ENCODE data around the gene RFX1. TPM values are rescaled to one million over a fixed set of nuclear protein-coding genes. Genes with fewer than 3 reads are reported as not detected.

The RFX1 gene
- total and polyA plus RNA-seq, 2 donors (not counting 1 experiment from before 2014, with no cell fraction given): 9.2 to 33.3 TPM

GRCh38 chr19:13917888-13918406, 88.2 kb downstream of the RFX1 start:
- ChIA-PET CTCF (interaction anchor here (0.7 kb wide), 1 partner anchor 8 kb away, joined by 3 read pairs; no protein-coding TSS in a partner anchor), POLR2A (no interaction called here)
- no peak overlapping the region for H2AFZ ChIP-seq (ENCODE audit: insufficient read depth, low read depth, low read length, poor library complexity, severe bottlenecking)
- H3K4me1 ChIP-seq (ENCODE audit: control insufficient read depth in 2 of 2, insufficient read depth in 2 of 2, low read length in 2 of 2): no peaks in the 10 kb centered on the region
- H3K9me3 ChIP-seq (ENCODE audit: control extremely low read depth in 1 of 3, control insufficient read depth in 2 of 3, insufficient read depth in 1 of 3, low read length in 2 of 3): peaks cover 0 to 17% (median 5%) of the 10 kb centered on the region in 3 donors
- no peaks in the 10 kb centered on the region for H3K79me2 ChIP-seq (ENCODE audit: control insufficient read depth, insufficient read depth, low read length)
- no peak overlapping the region for H3K4me3 Mint-ChIP-seq
- no peaks in the 10 kb centered on the region for H4K20me1 ChIP-seq (ENCODE audit: control insufficient read depth, insufficient read depth, low read length, poor library complexity, severe bottlenecking)
- H3K27me3 Mint-ChIP-seq: no peaks in the 10 kb centered on the region
- H3K4me3 ChIP-seq (ENCODE audit: control extremely low read depth in 1 of 5, extremely low read depth in 1 of 5, insufficient read depth in 1 of 5, low read depth in 2 of 5, low read length in 4 of 5): no peak overlapping the region
- intact Hi-C loops (cut with micrococcal nuclease): no loop called here
- TF ChIP-seq EZH2 (IDR thresholded peaks at IDR 0.05; ENCODE audit: borderline replicate concordance, insufficient read depth, low read depth, low read length, poor library complexity, severe bottlenecking): no peak
- TF ChIP-seq, protein P1, sequence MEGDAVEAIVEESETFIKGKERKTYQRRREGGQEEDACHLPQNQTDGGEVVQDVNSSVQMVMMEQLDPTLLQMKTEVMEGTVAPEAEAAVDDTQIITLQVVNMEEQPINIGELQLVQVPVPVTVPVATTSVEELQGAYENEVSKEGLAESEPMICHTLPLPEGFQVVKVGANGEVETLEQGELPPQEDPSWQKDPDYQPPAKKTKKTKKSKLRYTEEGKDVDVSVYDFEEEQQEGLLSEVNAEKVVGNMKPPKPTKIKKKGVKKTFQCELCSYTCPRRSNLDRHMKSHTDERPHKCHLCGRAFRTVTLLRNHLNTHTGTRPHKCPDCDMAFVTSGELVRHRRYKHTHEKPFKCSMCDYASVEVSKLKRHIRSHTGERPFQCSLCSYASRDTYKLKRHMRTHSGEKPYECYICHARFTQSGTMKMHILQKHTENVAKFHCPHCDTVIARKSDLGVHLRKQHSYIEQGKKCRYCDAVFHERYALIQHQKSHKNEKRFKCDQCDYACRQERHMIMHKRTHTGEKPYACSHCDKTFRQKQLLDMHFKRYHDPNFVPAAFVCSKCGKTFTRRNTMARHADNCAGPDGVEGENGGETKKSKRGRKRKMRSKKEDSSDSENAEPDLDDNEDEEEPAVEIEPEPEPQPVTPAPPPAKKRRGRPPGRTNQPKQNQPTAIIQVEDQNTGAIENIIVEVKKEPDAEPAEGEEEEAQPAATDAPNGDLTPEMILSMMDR (IDR thresholded peaks at IDR 0.05): no peak
- no peaks in the 10 kb centered on the region for H3K9me3 Mint-ChIP-seq (ENCODE audit: insufficient read depth)
- H3K9ac ChIP-seq (ENCODE audit: low read length): no peak overlapping the region
- no peak overlapping the region for H3K27ac Mint-ChIP-seq
- no peaks in the 10 kb centered on the region for H3K4me1 Mint-ChIP-seq
- 96% methylated on average over 12 of the region's 14 CpGs for WGBS (ENCODE audit: insufficient coverage)
- H3K4me2 ChIP-seq (replicated peaks; ENCODE audit: low read depth, low read length, poor library complexity, severe bottlenecking): no peak overlapping the region
- H3K27me3 ChIP-seq (replicated peaks in 1 of 4; ENCODE audit: control extremely low read depth in 1 of 4, control insufficient read depth in 3 of 4, insufficient read depth in 4 of 4, low read length in 3 of 4): no peaks in the 10 kb centered on the region
- H3K27ac ChIP-seq (ENCODE audit: low read length in 2 of 2): no peak overlapping the region
- DNase-seq (no peak), ATAC-seq (ENCODE audit: low read depth) (no peak)
- H3K36me3 ChIP-seq (replicated peaks in 1 of 2; ENCODE audit: control extremely low read depth in 1 of 2, control insufficient read depth in 1 of 2, extremely low read depth in 1 of 2, insufficient read depth in 2 of 2, low read length in 1 of 2): peaks cover 1 to 45% of the 10 kb centered on the region in 2 experiments

GRCh38 chr19:13914777-13915176, 91.3 kb downstream of the RFX1 start:
- Histone ChIP-seq H3K4me2 (replicated peaks; ENCODE audit: low read depth, low read length, poor library complexity, severe bottlenecking) (no peak overlapping the region), H3K36me3 (replicated peaks in 1 of 2; ENCODE audit: control extremely low read depth in 1 of 2, control insufficient read depth in 1 of 2, extremely low read depth in 1 of 2, insufficient read depth in 2 of 2, low read length in 1 of 2) (peaks cover 1 to 36% of the 10 kb centered on the region in 2 experiments), H3K79me2 (ENCODE audit: control insufficient read depth, insufficient read depth, low read length) (no peaks in the 10 kb centered on the region), H2AFZ (ENCODE audit: insufficient read depth, low read depth, low read length, poor library complexity, severe bottlenecking) (no peak overlapping the region), H3K27ac (ENCODE audit: low read length in 2 of 2) (no peak overlapping the region), H4K20me1 (ENCODE audit: control insufficient read depth, insufficient read depth, low read length, poor library complexity, severe bottlenecking) (no peaks in the 10 kb centered on the region), H3K4me3 (ENCODE audit: control extremely low read depth in 1 of 5, extremely low read depth in 1 of 5, insufficient read depth in 1 of 5, low read depth in 2 of 5, low read length in 4 of 5) (no peak overlapping the region), H3K9ac (ENCODE audit: low read length) (no peak overlapping the region), H3K27me3 (replicated peaks in 1 of 4; ENCODE audit: control extremely low read depth in 1 of 4, control insufficient read depth in 3 of 4, insufficient read depth in 4 of 4, low read length in 3 of 4) (no peaks in the 10 kb centered on the region), H3K9me3 (ENCODE audit: control extremely low read depth in 1 of 3, control insufficient read depth in 2 of 3, insufficient read depth in 1 of 3, low read length in 2 of 3) (peaks cover 0 to 4% (median 0%) of the 10 kb centered on the region in 3 donors), H3K4me1 (ENCODE audit: control insufficient read depth in 2 of 2, insufficient read depth in 2 of 2, low read length in 2 of 2) (no peaks in the 10 kb centered on the region)
- TF ChIP-seq, protein P1 (IDR thresholded peaks at IDR 0.05): no peak
- no peak for TF ChIP-seq EZH2 (IDR thresholded peaks at IDR 0.05; ENCODE audit: borderline replicate concordance, insufficient read depth, low read depth, low read length, poor library complexity, severe bottlenecking)
- POLR2A ChIA-PET: no interaction called here
- 100% methylated on average over 2 of the region's 3 CpGs for WGBS (ENCODE audit: insufficient coverage)
- no peak overlapping the region for H3K27ac Mint-ChIP-seq
- CTCF ChIA-PET: interaction anchor here (1.4 kb wide), 1 partner anchor 138 kb away, joined by 3 read pairs; no protein-coding TSS in a partner anchor
- ATAC-seq (ENCODE audit: low read depth): no peak
- intact Hi-C loops (cut with micrococcal nuclease): no loop called here
- no peaks in the 10 kb centered on the region for H3K9me3 Mint-ChIP-seq (ENCODE audit: insufficient read depth)
- no peak for DNase-seq
- no peak overlapping the region for H3K4me3 Mint-ChIP-seq
- no peaks in the 10 kb centered on the region for H3K27me3 Mint-ChIP-seq
- no peaks in the 10 kb centered on the region for H3K4me1 Mint-ChIP-seq

All from B cell (primary cell).